ENCODE results near the gene CRADD. TPM values are rescaled to one million over a fixed set of nuclear protein-coding genes. Genes with fewer than 3 reads are reported as not detected.

Gene CRADD
- total RNA-seq, 1 donor from 2014 or later, result 41.2 TPM

- Histone ChIP-seq H3K4me3 (no peak overlapping the region), H2AFZ (replicated peaks) (no peak overlapping the region), H3K27ac (no peak overlapping the region), H3K79me2 (ENCODE audit: low read depth) (no peaks in the 10 kb centered on the region), H4K20me1 (ENCODE audit: low read depth) (no peaks in the 10 kb centered on the region), H3K36me3 (no peaks in the 10 kb centered on the region), H3F3A (ENCODE audit: low read depth) (no peaks in the 10 kb centered on the region), H3K4me2 (no peak overlapping the region), H3K27me3 (no peaks in the 10 kb centered on the region), H3K9me3 (ENCODE audit: low read depth) (no peaks in the 10 kb centered on the region), H3K4me1 (peaks cover 10% of the 10 kb centered on the region), H3K9ac (no peak overlapping the region)
- Mint-ChIP-seq H3K36me3 (no peaks in the 10 kb centered on the region), H3K4me3 (no peak overlapping the region), H3K4me1 (peaks cover 7% of the 10 kb centered on the region), H3K27me3 (ENCODE audit: insufficient read depth, low read depth) (no peaks in the 10 kb centered on the region), H3K9me3 (no peaks in the 10 kb centered on the region), H3K27ac (no peak overlapping the region)
- no peak for TF ChIP-seq EZH2 (IDR thresholded peaks at IDR 0.05)
- TF ChIP-seq EZH2phosphoT487 (IDR thresholded peaks at IDR 0.05), result no peak
- TF ChIP-seq CTCF (IDR thresholded peaks at IDR 0.05), result no peak
- DNase-seq (ENCODE audit: low spot score), result no peak
Observed at GRCh38 chr12:93825931-93826555, 148.9 kb downstream of the CRADD start.

GRCh38 chr12:93827179-93827578, 150.0 kb downstream of the CRADD start:
- Mint-ChIP-seq H3K9me3 (no peaks in the 10 kb centered on the region), H3K36me3 (no peaks in the 10 kb centered on the region), H3K27ac (no peak overlapping the region), H3K4me1 (peaks cover 15% of the 10 kb centered on the region), H3K27me3 (ENCODE audit: insufficient read depth, low read depth) (no peaks in the 10 kb centered on the region), H3K4me3 (no peak overlapping the region)
- Histone ChIP-seq H3K79me2 (ENCODE audit: low read depth) (no peaks in the 10 kb centered on the region), H3K36me3 (no peaks in the 10 kb centered on the region), H3K27ac (no peak overlapping the region), H2AFZ (replicated peaks) (no peak overlapping the region), H3K27me3 (no peaks in the 10 kb centered on the region), H4K20me1 (ENCODE audit: low read depth) (no peaks in the 10 kb centered on the region), H3F3A (ENCODE audit: low read depth) (no peaks in the 10 kb centered on the region), H3K9me3 (ENCODE audit: low read depth) (no peaks in the 10 kb centered on the region), H3K4me3 (no peak overlapping the region), H3K9ac (no peak overlapping the region), H3K4me1 (peaks cover 10% of the 10 kb centered on the region), H3K4me2 (no peak overlapping the region)
- TF ChIP-seq CTCF (IDR thresholded peaks at IDR 0.05) (no peak), EZH2phosphoT487 (IDR thresholded peaks at IDR 0.05) (no peak), EZH2 (IDR thresholded peaks at IDR 0.05) (no peak)
- no peak for DNase-seq (ENCODE audit: low spot score)

- TF ChIP-seq EZH2phosphoT487 (IDR thresholded peaks at IDR 0.05) (no peak), CTCF (IDR thresholded peaks at IDR 0.05) (no peak), EZH2 (IDR thresholded peaks at IDR 0.05) (no peak)
- Mint-ChIP-seq H3K27ac (no peak overlapping the region), H3K36me3 (no peaks in the 10 kb centered on the region), H3K9me3 (no peaks in the 10 kb centered on the region), H3K27me3 (ENCODE audit: insufficient read depth, low read depth) (no peaks in the 10 kb centered on the region), H3K4me3 (no peak overlapping the region), H3K4me1 (peaks cover 17% of the 10 kb centered on the region)
- Histone ChIP-seq H3K4me3 (no peak overlapping the region), H3F3A (ENCODE audit: low read depth) (no peaks in the 10 kb centered on the region), H3K79me2 (ENCODE audit: low read depth) (no peaks in the 10 kb centered on the region), H2AFZ (replicated peaks) (no peak overlapping the region), H3K36me3 (no peaks in the 10 kb centered on the region), H3K27me3 (no peaks in the 10 kb centered on the region), H3K9ac (no peak overlapping the region), H3K27ac (no peak overlapping the region), H4K20me1 (ENCODE audit: low read depth) (no peaks in the 10 kb centered on the region), H3K4me1 (peaks cover 10% of the 10 kb centered on the region), H3K4me2 (no peak overlapping the region), H3K9me3 (ENCODE audit: low read depth) (no peaks in the 10 kb centered on the region)
- DNase-seq (ENCODE audit: low spot score), result no peak
Observed at GRCh38 chr12:93827669-93828068, 150.5 kb downstream of the CRADD start.
